ENCODE measurements around the gene GIT1. TPM values are rescaled to one million over a fixed set of nuclear protein-coding genes. Genes with fewer than 3 reads are reported as not detected.

The GIT1 gene
- total and polyA plus RNA-seq, 2 of the 13 experiments (the other 11 are each of a cell fraction or from before 2014, with no cell fraction given), result 14.2 to 30.8 TPM

- TF ChIP-seq XRCC5 (optimal IDR thresholded peaks at IDR 0.05; ENCODE audit: low read length) (peak; percentile 11), ZBTB37 (CRISPR knock-in tag; IDR thresholded peaks at IDR 0.05) (no peak), ZNF263 (CRISPR knock-in tag; IDR thresholded peaks at IDR 0.05) (0 out of 2 replicates have a peak, but pooled peaks have one; percentile 32), NAIF1 (CRISPR knock-in tag; IDR thresholded peaks at IDR 0.05; ENCODE audit: borderline replicate concordance) (0 out of 2 replicates have a peak, but pooled peaks have one; percentile 19), ZNF614 (CRISPR knock-in tag; IDR thresholded peaks at IDR 0.05; ENCODE audit: borderline replicate concordance) (no peak), NCOA5 (CRISPR knock-in tag; IDR thresholded peaks at IDR 0.05) (no peak), ZNF670 (CRISPR knock-in tag; IDR thresholded peaks at IDR 0.05; ENCODE audit: borderline replicate concordance) (no peak), FOXM1 (CRISPR knock-in tag; IDR thresholded peaks at IDR 0.05) (no peak), MIXL1 (CRISPR knock-in tag; IDR thresholded peaks at IDR 0.05) (no peak), DNMT1 (CRISPR knock-in tag; IDR thresholded peaks at IDR 0.05) (no peak), RBM22 (optimal IDR thresholded peaks at IDR 0.05; ENCODE audit: low read length) (no peak), ZNF142 (CRISPR knock-in tag; IDR thresholded peaks at IDR 0.05) (no peak), SALL1 (CRISPR knock-in tag; IDR thresholded peaks at IDR 0.05) (no peak)
- TF ChIP-seq, protein P1, sequence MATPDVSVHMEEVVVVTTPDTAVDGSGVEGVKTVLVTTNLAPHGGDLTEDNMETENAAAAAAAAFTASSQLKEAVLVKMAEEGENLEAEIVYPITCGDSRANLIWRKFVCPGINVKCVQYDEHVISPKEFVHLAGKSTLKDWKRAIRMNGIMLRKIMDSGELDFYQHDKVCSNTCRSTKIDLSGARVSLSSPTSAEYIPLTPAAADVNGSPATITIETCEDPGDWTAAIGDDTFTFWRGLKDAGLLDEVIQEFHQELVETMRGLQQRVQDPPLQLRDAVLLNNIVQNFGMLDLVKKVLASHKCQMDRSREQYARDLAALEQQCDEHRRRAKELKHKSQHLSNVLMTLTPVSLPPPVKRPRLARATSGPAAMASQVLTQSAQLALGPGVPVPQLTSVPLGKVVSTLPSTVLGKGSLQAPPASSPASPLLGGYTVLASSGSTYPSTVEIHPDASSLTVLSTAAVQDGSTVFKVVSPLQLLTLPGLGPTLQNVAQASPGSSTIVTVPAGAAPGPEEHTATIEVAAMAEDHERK (CRISPR knock-in tag; IDR thresholded peaks at IDR 0.05; ENCODE audit: low read depth), result no peak
- TF ChIP-seq, protein P2, sequence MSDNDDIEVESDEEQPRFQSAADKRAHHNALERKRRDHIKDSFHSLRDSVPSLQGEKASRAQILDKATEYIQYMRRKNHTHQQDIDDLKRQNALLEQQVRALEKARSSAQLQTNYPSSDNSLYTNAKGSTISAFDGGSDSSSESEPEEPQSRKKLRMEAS (IDR thresholded peaks at IDR 0.05), result 0 out of 2 replicates have a peak, but pooled peaks have one; percentile 35
- TF ChIP-seq, protein P3, sequence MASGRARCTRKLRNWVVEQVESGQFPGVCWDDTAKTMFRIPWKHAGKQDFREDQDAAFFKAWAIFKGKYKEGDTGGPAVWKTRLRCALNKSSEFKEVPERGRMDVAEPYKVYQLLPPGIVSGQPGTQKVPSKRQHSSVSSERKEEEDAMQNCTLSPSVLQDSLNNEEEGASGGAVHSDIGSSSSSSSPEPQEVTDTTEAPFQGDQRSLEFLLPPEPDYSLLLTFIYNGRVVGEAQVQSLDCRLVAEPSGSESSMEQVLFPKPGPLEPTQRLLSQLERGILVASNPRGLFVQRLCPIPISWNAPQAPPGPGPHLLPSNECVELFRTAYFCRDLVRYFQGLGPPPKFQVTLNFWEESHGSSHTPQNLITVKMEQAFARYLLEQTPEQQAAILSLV (CRISPR knock-in tag; IDR thresholded peaks at IDR 0.05; ENCODE audit: borderline replicate concordance), result no peak
Measured at GRCh38 chr17:29622337-29623282, 33.2 kb upstream of the GIT1 start, which contains the start of gene CORO6 (continued).
